Peyer's patch (tissue), 4 donors: ENCODE measurements around the gene EPHA6. TPM values are rescaled to one million over a fixed set of nuclear protein-coding genes. Genes with fewer than 3 reads are reported as not detected.

Experiments
- DNase-seq, 3 donors: peaks; one replicate each; pipeline ENCODE4 v3.0.0-alpha.2; 2017 to 2019
- H3K27ac ChIP-seq, 4 donors: fragments of 200-600 bp; sonication (generic); one replicate each; pipeline ENCODE4 v1.5.1; 2016 to 2019
- H3K27me3 ChIP-seq, 2 donors: fragments of 200-600 bp; sonication (generic); one replicate each; pipeline ENCODE4 v1.5.1; 2019
- H3K36me3 ChIP-seq, 3 donors: fragments of 200-600 bp; sonication (generic); one replicate each; pipeline ENCODE4 v1.5.1; 2016 to 2019
- H3K4me1 ChIP-seq, 4 donors: fragments of 200-600 bp; sonication (generic); one replicate each; pipeline ENCODE4 v1.5.1; 2016 to 2019
- H3K4me3 ChIP-seq, 4 donors: fragments of 200-600 bp; sonication (generic); 1 replicate in 3 of 4; 2 replicates in 1 of 4; pipeline ENCODE4 v1.5.1; 2016 to 2019; ENCODE audit warnings: mild to moderate bottlenecking in 1 of 4
- H3K9me3 ChIP-seq, 4 donors: fragments of 200-600 bp; sonication (generic); one replicate each; pipeline ENCODE4 v1.5.1; 2016 to 2019; ENCODE audit warnings: mild to moderate bottlenecking in 1 of 4
- POLR2A ChIP-seq, 2 donors: fragments of 450-650 bp; IDR thresholded peaks; one replicate each; pipeline ENCODE4 v1.5.1; 2017; ENCODE audit warnings: antibody characterized with exemption in 2 of 2, mild to moderate bottlenecking in 2 of 2, moderate library complexity in 2 of 2
- total RNA-seq, 4 donors: library from RNA; depleted of rRNA; stranded (reverse); fragments of >200 nt; gene quantifications; one replicate each; pipeline ENCODE4 v1.1.0, GENCODE V29; 2016
- TF ChIP-seq, protein P1 (sequence below), 6 experiments: fragments of 450-650 bp in 4 of 6; fragments of 200-600 bp in 2 of 6; sonication (generic) in 1 of 6; IDR thresholded peaks; one replicate each; pipeline ENCODE4 v1.5.1; 2017 to 2019; ENCODE audit warnings: antibody characterized with exemption in 6 of 6, mild to moderate bottlenecking in 3 of 6, moderate library complexity in 1 of 6

The EPHA6 gene
- total RNA-seq, 4 donors from 2014 or later: 1.7 to 2.1 (median 1.9) TPM; not detected in 1

DNA sequence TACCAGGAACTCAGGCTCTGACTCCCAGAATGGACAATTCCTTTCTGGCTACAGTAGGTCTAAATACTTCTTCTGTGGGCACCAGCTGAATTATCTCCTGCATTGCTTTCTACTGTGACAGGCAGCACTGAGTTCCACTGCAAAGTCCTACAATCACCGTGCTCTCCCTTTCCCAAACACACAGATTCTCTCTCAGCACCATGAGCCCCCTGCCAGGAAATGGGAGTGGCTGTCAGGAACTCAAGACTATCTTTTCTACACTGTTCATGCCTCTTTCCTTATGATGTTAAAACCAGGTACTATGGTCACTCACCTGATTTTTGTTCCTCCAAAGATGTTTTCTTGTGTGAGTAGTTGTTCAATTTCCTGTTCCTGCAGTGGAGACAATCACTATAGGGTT lies 383.4 kb downstream of the EPHA6 start:
- no peak overlapping the region for H3K27ac ChIP-seq

DNA sequence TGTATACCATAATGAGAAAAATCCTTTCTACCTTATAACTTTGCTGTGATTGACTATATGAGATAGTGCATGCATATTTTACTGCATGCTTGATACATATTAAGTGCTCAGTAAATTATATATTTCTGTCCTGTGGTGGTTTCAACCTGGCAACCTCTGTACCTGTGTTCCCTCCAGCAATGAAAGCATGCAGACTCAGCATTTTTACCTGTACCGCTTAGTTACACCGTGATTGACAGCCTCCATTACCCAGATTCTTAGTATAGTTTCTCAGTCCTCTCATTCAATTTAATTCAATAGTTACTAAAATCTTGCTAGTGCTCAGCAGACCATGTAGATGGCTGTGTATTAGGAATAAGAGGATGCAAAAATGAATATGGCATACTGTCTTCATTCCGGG lies 386.0 kb downstream of the EPHA6 start:
- H3K4me3 ChIP-seq: no peak overlapping the region
- no peaks in the 10 kb centered on the region for H3K27me3 ChIP-seq
- TF ChIP-seq, protein P1, sequence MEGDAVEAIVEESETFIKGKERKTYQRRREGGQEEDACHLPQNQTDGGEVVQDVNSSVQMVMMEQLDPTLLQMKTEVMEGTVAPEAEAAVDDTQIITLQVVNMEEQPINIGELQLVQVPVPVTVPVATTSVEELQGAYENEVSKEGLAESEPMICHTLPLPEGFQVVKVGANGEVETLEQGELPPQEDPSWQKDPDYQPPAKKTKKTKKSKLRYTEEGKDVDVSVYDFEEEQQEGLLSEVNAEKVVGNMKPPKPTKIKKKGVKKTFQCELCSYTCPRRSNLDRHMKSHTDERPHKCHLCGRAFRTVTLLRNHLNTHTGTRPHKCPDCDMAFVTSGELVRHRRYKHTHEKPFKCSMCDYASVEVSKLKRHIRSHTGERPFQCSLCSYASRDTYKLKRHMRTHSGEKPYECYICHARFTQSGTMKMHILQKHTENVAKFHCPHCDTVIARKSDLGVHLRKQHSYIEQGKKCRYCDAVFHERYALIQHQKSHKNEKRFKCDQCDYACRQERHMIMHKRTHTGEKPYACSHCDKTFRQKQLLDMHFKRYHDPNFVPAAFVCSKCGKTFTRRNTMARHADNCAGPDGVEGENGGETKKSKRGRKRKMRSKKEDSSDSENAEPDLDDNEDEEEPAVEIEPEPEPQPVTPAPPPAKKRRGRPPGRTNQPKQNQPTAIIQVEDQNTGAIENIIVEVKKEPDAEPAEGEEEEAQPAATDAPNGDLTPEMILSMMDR (IDR thresholded peaks at IDR 0.05): no peak
- no peaks in the 10 kb centered on the region for H3K4me1 ChIP-seq
- no peak overlapping the region for H3K27ac ChIP-seq
- no peak for DNase-seq
- no peaks in the 10 kb centered on the region for H3K36me3 ChIP-seq
- no peaks in the 10 kb centered on the region for H3K9me3 ChIP-seq

More for the DNA sequence above, 383.4 kb downstream of the EPHA6 start:
- Histone ChIP-seq H3K4me3 (no peak overlapping the region), H3K36me3 (no peaks in the 10 kb centered on the region), H3K4me1 (no peaks in the 10 kb centered on the region), H3K9me3 (no peaks in the 10 kb centered on the region), H3K27me3 (no peaks in the 10 kb centered on the region)
- DNase-seq: no peak
- no peak for TF ChIP-seq POLR2A (IDR thresholded peaks at IDR 0.05)
- TF ChIP-seq, protein P1 (IDR thresholded peaks at IDR 0.05): no peak

DNA sequence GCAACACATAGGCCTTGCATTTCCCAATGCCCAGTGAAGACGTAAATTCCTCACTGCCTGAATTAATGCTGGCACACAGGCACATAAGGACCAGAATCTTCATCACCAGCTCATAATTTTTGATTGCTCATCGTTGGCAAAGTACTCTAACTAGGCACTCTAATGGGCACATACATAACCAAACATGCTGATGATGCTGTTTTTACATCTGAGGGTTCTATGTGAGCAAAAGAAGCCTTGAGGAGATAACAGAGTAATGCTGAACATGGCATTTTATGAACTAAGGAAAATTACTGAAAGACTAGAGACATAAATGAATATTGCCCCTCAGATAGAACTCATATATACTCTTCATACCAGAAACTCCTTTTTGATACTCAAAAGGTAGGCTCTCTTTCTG lies 387.4 kb downstream of the EPHA6 start:
- Histone ChIP-seq H3K27ac (no peak overlapping the region), H3K4me3 (no peak overlapping the region), H3K36me3 (no peaks in the 10 kb centered on the region), H3K4me1 (no peaks in the 10 kb centered on the region), H3K9me3 (no peaks in the 10 kb centered on the region), H3K27me3 (no peaks in the 10 kb centered on the region)
- TF ChIP-seq, protein P1 (IDR thresholded peaks at IDR 0.05): no peak
- no peak for TF ChIP-seq POLR2A (IDR thresholded peaks at IDR 0.05)
- DNase-seq: no peak

DNA sequence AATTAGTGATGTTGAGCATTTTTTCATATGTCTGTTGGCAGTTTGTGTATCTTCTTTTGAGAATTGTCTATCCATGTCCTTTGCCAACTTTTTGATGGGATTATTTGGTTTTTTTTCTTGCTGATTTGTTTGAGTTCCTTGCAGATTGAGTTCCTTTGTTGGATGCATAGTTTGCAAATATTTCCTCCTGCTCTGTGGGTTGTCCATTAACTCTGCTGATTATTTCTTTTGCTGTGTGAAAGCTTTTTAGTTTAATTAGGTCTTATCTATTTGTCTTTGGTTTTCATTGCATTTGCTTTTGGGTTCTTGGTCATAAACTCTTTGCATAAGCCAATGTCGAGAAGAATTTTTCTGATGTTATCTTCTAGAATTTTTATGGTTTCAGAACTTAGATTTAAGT lies 414.6 kb downstream of the EPHA6 start:
- TF ChIP-seq POLR2A (IDR thresholded peaks at IDR 0.05): no peak
- TF ChIP-seq, protein P1 (IDR thresholded peaks at IDR 0.05): no peak
- H3K36me3 ChIP-seq: no peaks in the 10 kb centered on the region

DNA sequence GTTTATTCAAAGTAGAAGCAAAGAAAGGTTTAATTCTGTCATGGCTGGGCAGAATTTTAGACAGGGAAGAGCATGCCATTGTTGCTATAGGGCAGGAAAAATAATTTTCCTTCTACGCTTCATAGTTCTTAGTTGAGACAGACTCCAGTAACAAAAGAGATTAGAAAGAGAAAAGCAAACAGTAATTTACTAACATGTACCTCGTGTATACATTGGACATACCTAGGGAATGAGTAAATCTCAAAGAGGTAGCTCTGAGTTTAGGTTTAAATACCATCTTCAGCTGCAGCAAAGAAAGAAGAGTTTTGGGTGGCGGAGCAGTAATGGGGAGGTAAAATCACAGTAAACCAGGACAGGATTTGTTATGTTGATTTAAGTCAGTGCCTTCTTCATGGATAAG lies 416.1 kb downstream of the EPHA6 start:
- H3K27ac ChIP-seq: no peak overlapping the region
- no peak overlapping the region for H3K4me3 ChIP-seq
- DNase-seq: no peak
- no peak for TF ChIP-seq POLR2A (IDR thresholded peaks at IDR 0.05)
- TF ChIP-seq, protein P1 (IDR thresholded peaks at IDR 0.05): no peak
- H3K36me3 ChIP-seq: no peaks in the 10 kb centered on the region
- H3K27me3 ChIP-seq: no peaks in the 10 kb centered on the region
- no peaks in the 10 kb centered on the region for H3K9me3 ChIP-seq
- H3K4me1 ChIP-seq: no peaks in the 10 kb centered on the region

More for the DNA sequence above, 414.6 kb downstream of the EPHA6 start:
- H3K27me3 ChIP-seq: no peaks in the 10 kb centered on the region
- DNase-seq: no peak
- H3K9me3 ChIP-seq: no peaks in the 10 kb centered on the region
- H3K27ac ChIP-seq: no peak overlapping the region
- no peak overlapping the region for H3K4me3 ChIP-seq
- no peaks in the 10 kb centered on the region for H3K4me1 ChIP-seq

DNA sequence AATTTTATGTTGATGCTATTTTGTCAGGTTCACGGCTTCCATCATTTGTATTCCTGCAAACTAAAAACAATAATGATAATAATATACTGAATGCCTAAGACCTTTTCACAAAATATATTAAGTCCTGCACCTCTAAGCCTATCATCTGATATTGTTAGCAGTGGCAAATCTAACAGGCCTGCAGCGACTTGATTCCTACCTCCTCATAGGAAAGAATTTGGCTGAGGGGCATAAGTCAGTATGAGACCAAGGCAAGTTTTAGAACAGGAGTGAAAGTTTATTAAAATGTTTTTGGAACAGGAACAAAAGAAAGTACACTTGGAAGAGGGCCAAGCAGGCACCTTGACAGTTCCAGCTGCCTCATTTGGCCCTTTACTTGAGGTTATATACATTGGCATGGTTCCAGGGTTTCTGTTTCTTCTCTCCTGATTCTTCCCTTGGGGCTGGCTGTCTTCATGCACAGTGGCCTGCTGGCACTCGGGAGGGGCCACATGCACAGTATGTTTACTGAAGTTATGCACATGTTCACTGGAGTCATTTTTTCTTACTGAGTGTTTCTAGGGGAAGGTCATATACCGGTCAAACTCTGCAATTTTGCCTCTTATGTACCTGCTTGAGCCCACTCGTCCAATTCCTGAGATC lies 418.1 kb downstream of the EPHA6 start:
- no peak for DNase-seq
- H3K36me3 ChIP-seq: no peaks in the 10 kb centered on the region
- TF ChIP-seq POLR2A (IDR thresholded peaks at IDR 0.05): no peak
- TF ChIP-seq, protein P1 (IDR thresholded peaks at IDR 0.05): no peak

More for the DNA sequence above, 418.1 kb downstream of the EPHA6 start:
- Histone ChIP-seq H3K9me3 (no peaks in the 10 kb centered on the region), H3K4me3 (no peak overlapping the region), H3K27ac (no peak overlapping the region), H3K27me3 (no peaks in the 10 kb centered on the region), H3K4me1 (no peaks in the 10 kb centered on the region)
